Retinal pigment epithelial cell (primary cell): Measurements from ENCODE around the gene TSPAN16.
A peak's percentile ranks its signal among the peaks of the same experiment; 100 is the strongest.

Experiments
- DNase-seq: peaks from one replicate; pipeline ENCODE4 v3.0.0-alpha.2; 2010; ENCODE audit warnings: low read depth
- H3K4me3 ChIP-seq: 2 replicates; pipeline ENCODE4 v1.5.1; 2011; ENCODE audit warnings: mild to moderate bottlenecking, low read length, control low read depth, moderate library complexity
- TF ChIP-seq, protein P1 (sequence below): conservative IDR thresholded peaks from 2 replicates; pipeline ENCODE4 v1.5.1; 2011; ENCODE audit warnings: low read depth, low read length, control low read depth, inconsistent platforms

TSPAN16 gene

GRCh38 chr19:11281356-11282049 lies 14.5 kb upstream of the TSPAN16 start:
- H3K4me3 ChIP-seq = no peak overlapping the region
- DNase-seq = no peak
- TF ChIP-seq, protein P1, sequence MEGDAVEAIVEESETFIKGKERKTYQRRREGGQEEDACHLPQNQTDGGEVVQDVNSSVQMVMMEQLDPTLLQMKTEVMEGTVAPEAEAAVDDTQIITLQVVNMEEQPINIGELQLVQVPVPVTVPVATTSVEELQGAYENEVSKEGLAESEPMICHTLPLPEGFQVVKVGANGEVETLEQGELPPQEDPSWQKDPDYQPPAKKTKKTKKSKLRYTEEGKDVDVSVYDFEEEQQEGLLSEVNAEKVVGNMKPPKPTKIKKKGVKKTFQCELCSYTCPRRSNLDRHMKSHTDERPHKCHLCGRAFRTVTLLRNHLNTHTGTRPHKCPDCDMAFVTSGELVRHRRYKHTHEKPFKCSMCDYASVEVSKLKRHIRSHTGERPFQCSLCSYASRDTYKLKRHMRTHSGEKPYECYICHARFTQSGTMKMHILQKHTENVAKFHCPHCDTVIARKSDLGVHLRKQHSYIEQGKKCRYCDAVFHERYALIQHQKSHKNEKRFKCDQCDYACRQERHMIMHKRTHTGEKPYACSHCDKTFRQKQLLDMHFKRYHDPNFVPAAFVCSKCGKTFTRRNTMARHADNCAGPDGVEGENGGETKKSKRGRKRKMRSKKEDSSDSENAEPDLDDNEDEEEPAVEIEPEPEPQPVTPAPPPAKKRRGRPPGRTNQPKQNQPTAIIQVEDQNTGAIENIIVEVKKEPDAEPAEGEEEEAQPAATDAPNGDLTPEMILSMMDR = no peak

GRCh38 chr19:11284515-11284914 lies 11.4 kb upstream of the TSPAN16 start:
- no peak for DNase-seq
- TF ChIP-seq, protein P1 = no peak
- H3K4me3 ChIP-seq = no peak overlapping the region

- TF ChIP-seq, protein P1 = peak; percentile 17
- no peak overlapping the region for H3K4me3 ChIP-seq
- no peak for DNase-seq
Observed at GRCh38 chr19:11286312-11286974, 9.5 kb upstream of the TSPAN16 start.

GRCh38 chr19:11288349-11288748 lies 7.6 kb upstream of the TSPAN16 start:
- TF ChIP-seq, protein P1 = peak; percentile 71
- no peak for DNase-seq
- H3K4me3 ChIP-seq = no peak overlapping the region

- TF ChIP-seq, protein P1 = no peak
- no peak overlapping the region for H3K4me3 ChIP-seq
- no peak for DNase-seq
Observed at GRCh38 chr19:11290256-11290655, 5.7 kb upstream of the TSPAN16 start.

GRCh38 chr19:11291415-11291814 lies 4.5 kb upstream of the TSPAN16 start:
- no peak for DNase-seq
- no peak overlapping the region for H3K4me3 ChIP-seq
- TF ChIP-seq, protein P1 = no peak

DNA sequence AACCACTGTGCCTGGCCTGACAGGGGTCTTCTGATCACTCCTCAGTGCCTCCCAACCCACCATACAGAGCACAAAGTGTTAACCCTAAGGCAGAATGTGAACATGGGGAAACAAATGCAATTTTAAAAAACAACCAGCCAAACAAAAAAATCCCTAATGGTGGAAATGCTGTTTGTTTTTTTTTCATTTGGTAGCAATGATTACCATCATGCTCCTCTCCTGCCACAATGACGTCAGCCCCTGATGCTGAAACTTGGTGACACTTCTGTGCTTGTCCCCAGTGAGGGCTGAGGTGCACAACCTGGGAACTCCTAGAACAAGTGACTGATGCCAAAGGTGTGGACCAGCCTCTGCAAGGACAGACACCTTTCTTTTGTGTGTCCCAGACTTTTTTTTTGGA lies 4.0 kb upstream of the TSPAN16 start:
- no peak overlapping the region for H3K4me3 ChIP-seq
- DNase-seq = no peak
- TF ChIP-seq, protein P1 = no peak
